Nucleus accumbens (tissue), 56 donors: ENCODE data around the gene HS6ST3.

Source experiments
- DNase-seq, 56 donors: peaks; one replicate each; lab custom pipeline; 2025; lab: John Stamatoyannopoulos, UW

Gene HS6ST3

DNA sequence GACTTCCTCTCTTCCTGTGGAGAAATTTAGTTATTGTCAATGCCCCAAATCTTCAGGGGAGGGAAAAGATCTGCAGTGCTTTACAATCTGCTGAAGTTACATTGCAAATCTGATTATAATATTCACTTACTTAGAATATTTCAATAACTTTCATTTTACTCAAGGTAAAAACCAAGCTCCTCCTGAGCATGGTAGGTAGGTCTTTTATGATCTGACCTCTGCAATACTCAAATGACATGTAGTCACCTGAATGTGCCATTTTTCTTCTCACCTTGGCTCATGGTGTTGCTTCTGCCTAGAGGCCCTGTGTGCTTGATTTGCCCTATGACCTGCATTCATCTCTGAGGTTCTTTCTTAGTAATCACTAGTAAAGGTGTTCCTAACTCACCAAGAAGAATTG is 331.4 kb downstream of the HS6ST3 start:
- no peak for DNase-seq

DNA sequence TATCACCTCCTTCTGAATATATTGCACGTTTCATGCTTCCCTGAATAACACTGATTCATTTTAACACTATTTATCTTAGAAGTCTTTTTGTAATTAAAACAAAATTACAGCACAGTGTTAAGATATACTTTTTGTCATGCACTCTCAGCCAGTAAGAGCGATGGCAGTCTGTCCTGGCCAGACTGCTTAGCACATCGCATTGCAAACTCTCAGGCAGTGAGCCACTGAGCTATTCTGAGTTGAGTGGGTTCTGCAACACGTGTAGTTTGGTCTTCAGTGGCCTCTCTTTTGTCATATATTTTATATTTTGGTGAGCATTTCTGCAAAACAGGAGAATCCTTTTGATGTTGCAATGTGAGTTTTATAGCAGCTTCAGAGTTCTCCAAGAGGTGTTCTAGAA is 332.1 kb downstream of the HS6ST3 start:
- no peak for DNase-seq

DNA sequence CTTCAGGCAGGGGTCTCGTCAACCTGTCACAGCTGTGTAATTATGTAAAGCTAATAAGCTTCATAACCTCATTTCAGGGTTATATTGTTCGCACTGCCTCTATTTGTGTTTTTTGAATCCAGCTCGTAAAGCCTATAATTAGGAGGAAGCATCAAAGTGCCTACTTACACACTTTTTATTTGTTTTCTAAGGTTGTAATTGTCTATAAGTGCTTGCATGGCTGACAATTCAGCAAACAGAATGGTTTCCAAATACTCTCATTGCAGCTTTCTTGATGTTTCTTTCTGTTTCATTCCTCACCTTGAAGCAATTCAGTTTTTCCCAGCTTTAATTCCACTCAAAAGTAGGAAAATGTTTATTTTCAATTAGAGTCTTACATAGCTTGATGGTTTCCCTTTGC is 336.3 kb downstream of the HS6ST3 start:
- no peak for DNase-seq

DNA sequence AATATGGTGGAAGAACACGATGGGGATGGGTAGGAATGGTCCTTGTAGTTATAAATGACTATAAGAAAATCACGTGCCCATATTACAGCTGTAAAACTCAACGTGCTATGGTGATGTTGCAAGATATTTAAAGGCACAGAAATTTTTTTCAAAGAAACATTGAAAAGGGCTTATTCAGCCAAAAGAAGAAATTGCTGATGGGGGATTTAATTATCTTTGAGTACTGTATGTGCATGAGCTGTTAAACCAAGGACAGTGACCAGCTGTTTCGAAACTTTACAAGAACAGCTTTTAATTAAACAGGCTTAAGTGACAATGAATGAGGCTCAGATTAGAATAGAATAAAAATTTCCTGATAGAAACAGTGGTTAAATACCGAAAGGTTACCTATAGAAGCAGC is 339.0 kb downstream of the HS6ST3 start:
- DNase-seq: no peak

DNA sequence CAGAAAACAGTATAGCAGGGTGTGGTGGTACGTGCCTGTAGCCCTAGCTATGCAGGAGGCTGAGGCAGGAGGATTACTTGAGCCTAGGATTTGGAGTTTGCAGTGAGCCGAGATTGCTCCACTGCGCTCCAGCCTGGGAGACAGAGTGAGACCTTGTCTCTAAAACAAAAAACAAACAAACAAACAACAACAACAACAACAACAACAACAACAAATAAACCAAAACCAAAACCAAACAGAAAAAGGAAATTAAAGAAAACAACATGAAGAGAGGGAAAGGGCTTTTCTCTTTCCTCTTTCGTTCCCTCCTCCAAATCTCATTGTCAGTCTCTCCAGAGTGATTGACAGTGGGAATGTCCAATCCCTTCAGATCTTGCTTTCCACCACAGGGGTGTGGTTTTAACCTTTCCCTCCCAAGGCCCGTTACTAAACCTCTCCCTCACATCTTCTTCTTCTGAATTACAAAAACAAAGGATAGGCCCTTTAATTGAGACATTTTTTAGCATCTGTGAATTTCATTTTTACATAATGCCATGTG is 341.2 kb downstream of the HS6ST3 start:
- no peak for DNase-seq

DNA sequence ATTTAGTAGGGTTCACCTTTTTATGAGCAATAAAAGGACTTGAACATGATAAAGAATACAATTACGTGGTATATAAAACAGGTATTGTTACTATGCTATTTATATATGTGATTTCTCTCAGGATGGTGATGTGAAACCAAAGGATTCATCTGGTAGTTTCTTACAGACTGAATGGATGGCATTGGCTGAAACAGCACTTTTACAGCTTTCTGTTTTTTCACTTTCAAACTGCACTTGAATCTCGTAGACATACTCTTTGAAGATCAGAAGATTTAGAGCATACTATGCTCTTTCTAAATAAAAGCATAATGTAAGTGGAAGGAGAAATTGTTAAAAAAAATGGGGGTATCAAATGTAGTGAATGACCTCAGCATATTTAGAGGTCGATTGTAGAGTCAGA is 354.8 kb downstream of the HS6ST3 start:
- no peak for DNase-seq

DNA sequence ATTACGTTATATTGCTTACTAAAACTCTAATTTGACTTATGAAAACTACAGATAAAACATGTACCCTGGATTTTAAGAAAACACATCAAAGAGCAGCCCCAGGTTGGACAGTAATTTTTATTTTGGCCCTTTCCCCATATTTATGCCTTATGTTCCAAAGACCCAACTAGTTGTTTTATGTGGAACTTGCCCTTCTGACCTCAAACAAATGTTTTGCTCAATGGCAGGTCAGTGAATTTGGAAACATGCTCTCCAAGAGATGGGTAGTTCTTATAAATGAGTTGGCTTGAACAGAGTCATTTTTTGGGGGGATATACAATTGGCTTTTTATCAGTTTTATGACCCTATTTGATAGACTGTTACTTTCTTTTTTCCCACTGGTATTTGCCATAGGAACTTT is 360.0 kb downstream of the HS6ST3 start:
- DNase-seq: no peak

DNA sequence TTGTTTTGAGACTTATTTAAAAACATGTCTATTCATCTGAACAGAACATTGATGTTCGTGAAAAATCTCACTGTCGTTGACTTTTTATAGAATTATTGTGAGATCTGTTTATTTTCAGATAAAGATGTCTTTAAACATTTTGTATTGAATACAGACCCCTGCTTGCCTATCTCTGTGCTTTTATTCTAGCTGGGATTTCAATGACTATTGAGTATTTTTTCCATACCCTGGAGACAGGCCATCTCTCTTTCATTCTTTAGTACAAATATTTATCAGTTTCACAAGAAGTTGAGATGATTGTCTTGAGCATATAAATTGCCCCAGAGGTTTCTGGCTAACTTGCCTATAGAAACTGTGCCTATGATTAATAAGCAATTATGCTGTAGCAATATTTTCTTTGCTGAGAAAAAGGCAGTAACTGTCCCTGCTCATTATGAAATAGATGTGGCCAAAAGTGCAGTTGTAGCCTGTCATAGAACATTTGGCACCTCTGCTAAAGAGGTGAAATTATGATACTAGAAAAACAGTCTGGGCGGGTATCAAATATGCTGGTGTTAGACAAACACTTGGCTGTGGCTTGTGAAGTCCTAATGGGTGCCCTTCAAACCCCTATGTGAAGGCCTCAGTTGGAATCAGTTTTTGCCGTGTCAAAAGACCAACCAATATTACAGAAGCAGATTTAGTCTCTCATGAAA is 360.6 kb downstream of the HS6ST3 start:
- DNase-seq: no peak

DNA sequence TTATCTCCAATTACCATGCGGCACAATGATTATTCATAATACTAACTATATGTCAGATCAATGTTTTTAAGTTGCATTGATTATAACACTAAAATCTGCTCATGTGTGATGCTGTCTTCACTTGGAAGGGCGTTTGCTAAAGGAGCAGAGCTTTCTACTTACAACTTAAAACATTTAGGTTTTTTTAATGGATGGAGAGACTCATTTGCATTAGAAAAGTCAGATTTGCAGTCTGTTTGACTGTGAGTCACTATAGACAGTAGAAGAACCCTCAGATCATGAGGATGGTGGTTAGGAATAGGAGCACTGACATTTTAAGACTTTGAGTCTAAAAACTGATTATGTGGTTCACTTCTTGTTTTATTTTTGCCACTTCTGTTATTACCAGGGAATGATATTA is 364.6 kb downstream of the HS6ST3 start:
- DNase-seq: no peak

DNA sequence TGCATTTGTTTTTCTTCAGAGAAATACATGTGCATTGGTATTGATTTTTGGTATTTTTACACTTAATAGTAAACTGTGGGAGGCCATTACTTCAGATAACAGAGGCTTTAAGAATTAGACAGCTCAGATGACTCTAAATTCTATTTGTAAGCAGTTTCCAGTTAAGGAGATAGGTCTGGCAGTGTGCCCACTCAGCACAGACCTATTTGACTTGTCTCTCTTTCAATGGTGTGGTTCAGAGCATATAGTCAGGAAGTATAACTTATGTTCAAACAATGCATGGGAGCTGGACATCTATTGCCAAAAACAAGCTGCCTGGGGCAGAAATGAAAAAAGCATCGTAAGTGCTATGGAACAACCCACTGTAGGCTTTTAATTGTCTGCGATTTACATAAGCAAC is 370.7 kb downstream of the HS6ST3 start:
- no peak for DNase-seq

DNA sequence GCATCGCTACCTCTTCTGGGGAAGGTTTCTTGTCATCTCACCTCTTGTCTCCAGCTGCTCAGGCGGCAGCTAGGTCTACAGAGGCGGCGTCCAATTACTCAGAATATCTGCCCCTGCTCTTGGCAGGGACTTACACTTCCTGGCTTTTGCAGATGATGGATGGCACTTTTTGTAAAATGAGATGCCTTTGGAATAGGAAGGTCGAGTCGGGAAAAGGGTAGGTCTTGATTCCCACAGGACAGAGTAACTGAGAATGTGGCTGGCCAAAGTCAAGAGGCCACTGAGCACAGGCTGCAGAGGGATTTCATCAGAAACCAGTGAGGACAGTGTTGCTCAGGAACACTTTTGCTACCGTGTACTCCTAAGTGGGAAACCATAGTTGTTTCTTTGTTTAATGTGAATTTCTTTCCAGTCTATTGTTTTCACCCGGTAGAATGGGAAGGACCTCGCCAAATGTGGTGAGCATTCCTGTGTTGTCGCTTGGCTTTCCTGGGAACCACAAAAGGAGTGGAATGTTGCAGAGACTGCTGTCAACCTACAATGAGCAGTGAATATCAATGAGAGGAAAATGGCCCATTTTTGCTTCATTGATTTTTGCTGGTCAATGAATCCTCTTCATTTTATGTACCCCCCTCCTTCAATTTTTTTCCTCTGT is 383.7 kb downstream of the HS6ST3 start:
- DNase-seq: no peak

DNA sequence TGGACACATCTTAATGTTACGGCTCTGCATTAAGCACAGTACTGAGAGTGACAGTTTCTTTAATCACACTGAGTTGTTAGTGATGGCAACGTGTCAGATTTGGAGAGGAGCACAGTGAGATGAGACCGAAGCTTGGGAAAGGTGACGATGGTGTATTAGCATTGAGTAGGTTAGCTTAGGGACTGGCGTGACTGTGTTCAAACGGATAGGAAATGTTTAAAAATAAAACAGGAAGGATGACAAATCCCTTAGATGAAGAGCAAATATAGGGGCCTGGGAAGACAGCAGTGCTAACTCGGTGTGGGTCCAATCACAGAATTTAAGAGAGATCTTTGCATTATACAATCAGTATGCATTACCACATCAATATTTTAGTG is 384.3 kb downstream of the HS6ST3 start:
- DNase-seq: no peak

DNA sequence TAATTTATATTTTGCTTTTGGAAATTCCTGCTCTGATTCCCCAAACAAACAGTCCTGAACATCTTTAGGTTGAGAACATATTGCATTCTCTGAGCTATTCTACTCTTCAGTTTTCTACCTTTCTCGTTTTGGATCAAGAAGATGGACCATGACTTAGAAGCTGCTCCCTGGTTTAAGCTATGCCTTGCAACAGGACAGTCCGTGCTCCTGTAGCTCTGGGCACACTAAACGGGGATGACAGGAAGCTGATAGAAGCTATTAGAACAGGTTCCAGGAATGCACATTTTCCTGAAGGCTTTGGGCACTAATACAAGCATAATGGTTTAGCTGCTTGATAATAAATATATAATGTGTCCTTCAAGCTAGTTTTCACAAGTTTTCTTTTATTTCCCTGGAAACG is 385.2 kb downstream of the HS6ST3 start:
- DNase-seq: no peak

DNA sequence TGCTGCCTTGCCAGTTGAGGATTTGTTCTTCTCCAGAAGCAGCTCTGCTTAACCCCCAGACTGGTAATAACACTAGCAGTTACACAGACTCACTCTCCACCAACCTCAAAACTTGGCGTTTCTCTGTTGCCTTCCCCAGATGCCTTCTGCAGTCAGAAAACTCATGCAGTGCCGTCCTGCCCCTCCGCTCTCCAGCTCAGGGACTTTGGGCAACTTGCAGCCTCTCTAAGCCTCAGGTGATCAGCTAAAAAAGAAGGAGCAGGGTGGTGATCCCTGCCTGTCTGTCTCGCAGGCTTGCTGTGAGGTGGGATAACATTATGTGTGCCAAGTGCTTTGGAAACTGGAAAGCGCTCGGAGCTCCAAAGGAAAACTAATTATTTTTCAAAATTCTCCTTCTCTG is 391.6 kb downstream of the HS6ST3 start:
- no peak for DNase-seq

DNA sequence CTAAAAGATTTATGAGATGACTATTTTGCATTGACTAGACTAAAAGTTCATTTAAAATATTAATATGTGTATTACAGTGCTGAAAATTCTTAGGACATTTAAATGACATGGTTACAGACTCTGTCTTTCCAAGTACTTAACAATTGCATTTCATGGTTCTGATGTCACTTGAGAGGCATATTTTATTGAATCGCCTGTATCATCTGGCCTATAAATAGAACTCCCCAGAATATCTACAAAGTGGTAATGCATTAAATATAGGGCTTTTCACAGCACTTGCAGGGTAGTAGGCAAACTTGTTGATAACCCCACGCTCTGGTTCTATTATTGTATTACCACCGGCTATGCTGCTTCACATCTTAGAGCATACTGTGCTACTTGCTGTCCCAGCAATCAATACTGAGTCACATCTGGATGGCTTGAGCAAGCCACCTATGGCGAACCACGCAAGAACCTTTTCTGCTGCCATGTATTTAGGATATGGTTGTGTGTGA is 400.6 kb downstream of the HS6ST3 start:
- DNase-seq: no peak

DNA sequence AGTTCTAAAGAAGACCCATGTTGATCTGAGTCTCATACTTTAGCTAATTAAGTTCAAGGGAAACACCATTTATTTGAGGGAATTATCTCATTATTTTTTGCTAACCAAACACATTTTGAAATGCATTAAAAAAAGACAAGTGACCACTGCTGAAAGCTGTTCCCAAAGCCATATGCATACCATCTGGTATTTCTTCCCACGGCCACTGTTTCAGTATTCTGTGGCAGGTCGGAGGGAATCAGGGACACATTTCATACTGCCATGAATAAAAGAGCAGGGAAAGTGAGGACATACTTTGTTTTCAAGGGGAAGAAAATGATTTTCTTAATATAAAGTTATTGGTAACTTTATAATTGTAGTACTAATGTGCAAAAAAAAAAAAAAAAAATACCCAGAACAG is 401.2 kb downstream of the HS6ST3 start:
- no peak for DNase-seq

DNA sequence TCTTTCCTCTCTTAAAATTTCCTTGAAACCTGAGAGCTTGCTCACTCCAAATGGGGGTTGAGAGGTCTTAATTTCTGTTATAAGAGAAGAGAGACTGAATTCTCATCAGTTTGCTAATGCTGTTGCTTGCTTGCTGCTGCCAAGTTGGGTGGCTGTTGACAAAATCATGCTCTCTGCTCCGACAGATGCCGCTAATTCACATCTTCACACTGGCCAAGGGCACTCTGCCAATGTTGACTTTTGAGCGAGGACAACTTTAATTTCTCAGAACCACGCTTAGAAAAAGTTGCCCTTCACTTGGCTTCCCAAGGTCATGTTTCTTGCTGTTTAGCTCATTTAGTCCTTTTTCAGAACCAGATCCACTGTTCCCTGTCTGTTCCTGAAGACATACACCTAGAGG is 402.9 kb downstream of the HS6ST3 start:
- DNase-seq: peak in 9 of 56 donors; percentile 0 to 11 (median 2)

DNA sequence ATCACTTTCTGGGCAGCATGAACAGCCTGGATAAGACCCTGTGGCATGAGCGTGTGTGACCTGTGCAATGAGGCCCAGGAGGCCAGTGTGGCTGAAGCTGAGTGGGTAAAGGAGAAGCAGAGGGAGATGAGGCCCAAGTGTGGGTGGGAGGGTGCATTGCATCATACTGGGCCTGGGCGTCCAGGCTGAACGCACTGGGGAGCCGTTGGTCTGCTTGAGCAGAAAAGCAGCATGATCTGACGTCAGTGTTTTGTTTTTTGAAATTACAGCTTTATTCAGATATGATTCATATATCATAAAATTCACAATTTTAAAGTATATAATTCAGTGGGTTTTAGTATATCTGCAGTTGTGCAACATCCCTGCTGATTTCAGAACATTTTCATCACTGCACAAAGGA is 409.7 kb downstream of the HS6ST3 start:
- no peak for DNase-seq

DNA sequence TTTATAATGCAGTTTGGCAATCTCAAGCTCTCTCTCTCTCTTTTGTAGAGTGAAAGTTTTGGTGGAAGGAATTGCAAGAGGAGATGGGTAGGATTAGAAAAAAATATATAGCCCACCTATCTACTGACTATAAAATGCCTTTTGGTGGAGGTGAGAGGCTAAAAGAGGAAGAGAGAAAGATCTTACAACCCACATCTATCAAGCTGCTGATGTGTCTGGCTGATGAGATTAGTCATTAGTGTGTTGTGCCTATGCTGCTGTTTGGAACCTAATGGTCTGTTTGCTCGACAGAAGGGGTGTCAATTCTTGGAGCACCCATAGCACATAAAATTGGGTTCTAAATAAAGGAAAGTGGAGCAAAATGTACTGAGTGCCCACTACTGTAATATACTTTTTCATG is 411.0 kb downstream of the HS6ST3 start:
- no peak for DNase-seq

DNA sequence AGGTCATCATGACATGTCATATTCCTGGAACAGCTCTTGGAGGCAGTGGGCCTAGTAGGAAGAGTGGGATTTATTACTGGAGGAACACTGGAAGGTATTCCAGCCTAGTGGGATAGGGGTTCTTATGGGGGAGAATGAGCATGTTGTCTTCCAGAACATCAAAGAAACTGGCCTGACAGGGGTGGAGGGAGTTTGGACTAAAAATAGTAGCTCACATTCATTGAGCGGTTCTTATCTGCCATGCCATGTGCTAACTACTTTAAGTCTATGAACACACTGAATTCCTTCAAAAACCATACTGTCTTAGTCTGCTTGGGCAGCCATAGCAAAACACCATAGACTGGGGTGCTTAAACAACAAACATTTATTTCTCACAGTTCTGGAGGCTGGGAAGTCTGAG is 413.6 kb downstream of the HS6ST3 start:
- DNase-seq: no peak

DNA sequence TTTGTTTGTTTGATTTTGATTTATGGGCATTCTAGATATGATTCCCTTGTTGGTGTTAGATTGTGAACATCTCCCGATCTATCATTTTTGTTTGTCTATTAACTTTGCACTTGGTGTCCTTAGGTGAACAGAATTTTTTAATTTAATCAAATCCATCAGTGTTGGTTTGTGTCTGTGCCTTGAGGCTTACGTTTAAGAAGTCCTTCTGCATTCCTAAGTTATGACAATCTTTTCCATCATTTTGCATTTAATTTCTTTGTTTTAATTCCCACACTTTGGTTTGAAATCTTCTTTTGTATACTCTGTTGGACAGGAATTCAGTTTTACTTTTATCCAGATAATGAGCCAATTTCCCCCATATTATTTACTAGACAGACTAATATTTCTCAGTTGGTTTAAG is 421.7 kb downstream of the HS6ST3 start:
- DNase-seq: no peak

DNA sequence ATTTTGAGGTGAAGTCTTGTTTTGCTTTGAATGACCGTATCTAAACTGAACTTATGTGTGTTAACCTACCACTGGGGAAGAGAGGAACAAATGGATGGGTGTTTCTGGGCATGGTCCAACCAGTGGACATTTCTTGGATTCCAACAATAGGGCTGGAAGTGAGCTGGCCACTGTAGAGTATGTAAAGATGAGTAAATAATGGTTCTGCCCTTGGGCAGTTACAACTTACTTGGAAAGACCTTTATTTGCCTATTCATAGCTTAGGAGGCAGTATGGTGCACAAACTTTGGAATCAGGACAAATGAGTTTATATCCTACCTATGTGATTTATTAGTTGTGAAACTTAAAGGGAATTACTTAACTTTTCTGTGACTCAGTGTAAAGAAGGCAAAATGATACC is 429.5 kb downstream of the HS6ST3 start:
- no peak for DNase-seq
